ENCODE results near the gene AKT1S1.

AKT1S1 gene

GRCh38 chr19:49856574-49857021 is 20.6 kb downstream of the AKT1S1 start:
- no peak for DNase-seq
- Histone ChIP-seq H3K36me3 (peaks cover 89% of the 10 kb centered on the region), H3K4me3 (ENCODE audit: low read depth, low read length) (no peak overlapping the region), H3K27ac (no peak overlapping the region), H3K27me3 (ENCODE audit: insufficient read depth, low read depth, severe bottlenecking) (no peaks in the 10 kb centered on the region), H3K9me3 (ENCODE audit: severe bottlenecking) (no peaks in the 10 kb centered on the region)
- TF ChIP-seq CTCF (IDR thresholded peaks at IDR 0.05; ENCODE audit: low read depth, low read length) = no peak

GRCh38 chr19:49855676-49856573 is 21.2 kb downstream of the AKT1S1 start:
- Histone ChIP-seq H3K27ac (no peak overlapping the region), H3K27me3 (ENCODE audit: insufficient read depth, low read depth, severe bottlenecking) (no peaks in the 10 kb centered on the region), H3K4me3 (ENCODE audit: low read depth, low read length) (no peak overlapping the region), H3K9me3 (ENCODE audit: severe bottlenecking) (no peaks in the 10 kb centered on the region), H3K36me3 (peaks cover 85% of the 10 kb centered on the region)
- no peak for TF ChIP-seq CTCF (IDR thresholded peaks at IDR 0.05; ENCODE audit: low read depth, low read length)
- no peak for DNase-seq

- H3K36me3 ChIP-seq = peaks cover 79% of the 10 kb centered on the region
- no peak overlapping the region for H3K4me3 ChIP-seq (ENCODE audit: low read depth, low read length)
- no peaks in the 10 kb centered on the region for H3K27me3 ChIP-seq (ENCODE audit: insufficient read depth, low read depth, severe bottlenecking)
- TF ChIP-seq CTCF (IDR thresholded peaks at IDR 0.05; ENCODE audit: low read depth, low read length) = no peak
- no peak overlapping the region for H3K27ac ChIP-seq
- no peaks in the 10 kb centered on the region for H3K9me3 ChIP-seq (ENCODE audit: severe bottlenecking)
- DNase-seq = no peak
Measured at GRCh38 chr19:49855277-49855675, 21.9 kb downstream of the AKT1S1 start.

GRCh38 chr19:49854378-49855263 is 22.5 kb downstream of the AKT1S1 start:
- no peak overlapping the region for H3K4me3 ChIP-seq (ENCODE audit: low read depth, low read length)
- no peaks in the 10 kb centered on the region for H3K27me3 ChIP-seq (ENCODE audit: insufficient read depth, low read depth, severe bottlenecking)
- TF ChIP-seq CTCF (IDR thresholded peaks at IDR 0.05; ENCODE audit: low read depth, low read length) = no peak
- H3K27ac ChIP-seq = no peak overlapping the region
- no peaks in the 10 kb centered on the region for H3K9me3 ChIP-seq (ENCODE audit: severe bottlenecking)
- H3K36me3 ChIP-seq = peaks cover 72% of the 10 kb centered on the region
- no peak for DNase-seq

- TF ChIP-seq CTCF (IDR thresholded peaks at IDR 0.05; ENCODE audit: low read depth, low read length) = no peak
- H3K4me3 ChIP-seq (ENCODE audit: low read depth, low read length) = no peak overlapping the region
- H3K27ac ChIP-seq = no peak overlapping the region
- H3K27me3 ChIP-seq (ENCODE audit: insufficient read depth, low read depth, severe bottlenecking) = no peaks in the 10 kb centered on the region
- peaks cover 65% of the 10 kb centered on the region for H3K36me3 ChIP-seq
- H3K9me3 ChIP-seq (ENCODE audit: severe bottlenecking) = no peaks in the 10 kb centered on the region
- no peak for DNase-seq
Measured at GRCh38 chr19:49853852-49854377, 23.2 kb downstream of the AKT1S1 start.
